ENCODE results near the gene PLEKHA5. TPM values are rescaled to one million over a fixed set of nuclear protein-coding genes. Genes with fewer than 3 reads are reported as not detected.

The PLEKHA5 gene
- total RNA-seq, 1 donor from 2014 or later, result 68.6 TPM

DNA sequence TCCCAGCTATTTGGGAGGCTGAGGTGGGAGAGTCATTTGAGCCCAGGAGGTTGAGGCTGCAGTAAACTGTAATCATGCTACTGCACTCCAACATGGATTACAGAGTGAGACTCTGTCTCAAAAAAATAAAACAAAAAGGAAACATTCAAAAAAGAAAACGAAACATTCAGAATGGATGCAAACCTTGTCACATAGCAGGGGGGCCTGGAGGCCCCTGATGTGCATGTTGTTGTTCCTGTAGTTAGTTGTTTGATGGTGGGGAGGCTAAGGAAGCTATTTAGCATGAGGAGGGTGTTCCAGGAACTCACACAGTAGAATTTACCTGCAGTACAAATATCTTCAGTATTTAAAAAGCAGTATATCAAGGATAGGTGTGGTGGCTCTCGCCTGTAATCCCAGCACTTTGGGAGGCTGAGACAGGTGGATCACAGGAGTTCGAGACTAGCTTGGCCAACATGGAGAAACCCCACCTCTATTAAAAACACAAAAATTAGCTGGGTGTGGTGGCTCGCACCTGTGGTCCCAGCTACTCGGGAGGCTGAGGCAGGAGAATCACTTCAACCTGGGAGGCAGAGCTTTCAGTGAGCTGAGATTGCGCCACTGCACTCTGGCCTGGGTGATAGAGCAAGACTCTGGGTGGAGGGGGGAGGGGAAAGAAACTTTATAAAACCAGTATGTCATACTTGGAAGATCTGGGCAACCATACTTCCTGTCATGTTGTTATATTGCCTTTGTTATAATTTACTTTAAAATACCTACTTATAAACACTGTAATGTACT, 292.2 kb downstream of the PLEKHA5 start:
- Mint-ChIP-seq H3K27me3 (no peaks in the 10 kb centered on the region), H3K27ac (no peak overlapping the region), H3K36me3 (no peaks in the 10 kb centered on the region), H3K4me3 (no peak overlapping the region), H3K4me1 (ENCODE audit: unreplicated experiment) (no peaks in the 10 kb centered on the region), H3K9me3 (peaks cover 5% of the 10 kb centered on the region)
- DNase-seq (ENCODE audit: extremely low spot score, unreplicated experiment), result no peak
- TF ChIP-seq, protein P1, sequence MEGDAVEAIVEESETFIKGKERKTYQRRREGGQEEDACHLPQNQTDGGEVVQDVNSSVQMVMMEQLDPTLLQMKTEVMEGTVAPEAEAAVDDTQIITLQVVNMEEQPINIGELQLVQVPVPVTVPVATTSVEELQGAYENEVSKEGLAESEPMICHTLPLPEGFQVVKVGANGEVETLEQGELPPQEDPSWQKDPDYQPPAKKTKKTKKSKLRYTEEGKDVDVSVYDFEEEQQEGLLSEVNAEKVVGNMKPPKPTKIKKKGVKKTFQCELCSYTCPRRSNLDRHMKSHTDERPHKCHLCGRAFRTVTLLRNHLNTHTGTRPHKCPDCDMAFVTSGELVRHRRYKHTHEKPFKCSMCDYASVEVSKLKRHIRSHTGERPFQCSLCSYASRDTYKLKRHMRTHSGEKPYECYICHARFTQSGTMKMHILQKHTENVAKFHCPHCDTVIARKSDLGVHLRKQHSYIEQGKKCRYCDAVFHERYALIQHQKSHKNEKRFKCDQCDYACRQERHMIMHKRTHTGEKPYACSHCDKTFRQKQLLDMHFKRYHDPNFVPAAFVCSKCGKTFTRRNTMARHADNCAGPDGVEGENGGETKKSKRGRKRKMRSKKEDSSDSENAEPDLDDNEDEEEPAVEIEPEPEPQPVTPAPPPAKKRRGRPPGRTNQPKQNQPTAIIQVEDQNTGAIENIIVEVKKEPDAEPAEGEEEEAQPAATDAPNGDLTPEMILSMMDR (conservative IDR thresholded peaks at IDR 0.05), result no peak

DNA sequence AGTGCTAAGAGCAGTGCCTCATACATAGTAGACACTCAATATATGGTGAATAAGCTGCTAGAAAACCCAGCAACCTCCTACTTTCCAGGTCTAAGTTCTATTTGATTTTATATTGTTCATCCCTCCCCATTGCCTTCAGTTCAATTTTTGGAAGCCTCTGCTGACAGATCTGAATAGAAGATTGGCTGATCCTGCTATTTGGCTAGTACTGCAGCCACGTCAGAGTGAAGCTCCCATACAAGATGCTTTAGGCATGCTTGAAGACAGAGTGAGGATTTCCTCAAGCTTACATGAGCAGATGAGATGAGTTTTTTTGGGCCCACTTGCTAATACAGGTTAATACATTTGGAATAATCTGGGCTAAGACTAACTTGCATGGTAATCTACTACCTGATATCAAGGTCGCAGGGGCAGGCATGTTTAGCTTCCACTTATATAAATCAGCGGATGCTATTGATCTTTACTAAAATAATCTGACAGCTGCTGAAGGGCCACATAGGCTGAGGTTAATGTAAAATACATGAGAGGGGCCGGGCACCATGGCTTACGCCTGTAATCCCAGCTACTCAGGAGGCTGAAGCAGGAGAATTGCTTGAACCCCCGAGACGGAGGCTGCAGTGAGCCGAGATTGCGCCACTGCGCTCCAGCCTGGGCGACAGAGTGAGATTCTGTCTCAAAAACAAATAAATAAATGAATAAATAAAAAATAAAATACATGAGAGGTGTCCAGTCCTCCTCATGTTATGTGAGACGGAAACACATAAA, 293.8 kb downstream of the PLEKHA5 start:
- Mint-ChIP-seq H3K27me3 (no peaks in the 10 kb centered on the region), H3K27ac (no peak overlapping the region), H3K9me3 (peaks cover 13% of the 10 kb centered on the region), H3K4me3 (no peak overlapping the region), H3K36me3 (peaks cover 3% of the 10 kb centered on the region), H3K4me1 (ENCODE audit: unreplicated experiment) (peaks cover 3% of the 10 kb centered on the region)
- DNase-seq (ENCODE audit: extremely low spot score, unreplicated experiment), result peak; percentile 24
- TF ChIP-seq, protein P1 (conservative IDR thresholded peaks at IDR 0.05), result no peak

All from type B pancreatic cell (in vitro differentiated cells).